ENCODE data around the gene TBCK. TPM values are rescaled to one million over a fixed set of nuclear protein-coding genes. Genes with fewer than 3 reads are reported as not detected.

TBCK gene
- total and polyA plus RNA-seq, 2 of the 8 experiments (the other 6 are each of a cell fraction or from before 2014, with no cell fraction given): 10.2 to 18.7 TPM

DNA sequence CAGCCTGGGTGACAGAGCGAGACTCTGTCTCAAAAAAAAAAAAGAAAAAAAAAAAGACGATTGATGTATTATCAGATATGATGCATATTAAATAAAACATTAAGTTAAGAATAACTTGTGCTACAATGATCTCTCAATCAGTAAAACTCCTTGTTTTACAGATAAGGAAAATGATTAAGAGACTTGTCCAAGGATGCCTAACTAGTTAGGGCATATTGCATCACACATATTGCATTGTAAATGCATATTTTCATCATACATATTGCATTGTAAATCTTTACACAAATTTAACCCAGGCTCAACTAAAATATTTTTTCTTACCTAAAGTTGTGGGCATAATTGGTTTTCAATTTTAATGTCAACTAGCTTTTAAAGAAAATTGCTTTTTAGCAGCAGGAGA is 26.3 kb downstream of the TBCK start (continued):
- TF ChIP-seq, protein P1, sequence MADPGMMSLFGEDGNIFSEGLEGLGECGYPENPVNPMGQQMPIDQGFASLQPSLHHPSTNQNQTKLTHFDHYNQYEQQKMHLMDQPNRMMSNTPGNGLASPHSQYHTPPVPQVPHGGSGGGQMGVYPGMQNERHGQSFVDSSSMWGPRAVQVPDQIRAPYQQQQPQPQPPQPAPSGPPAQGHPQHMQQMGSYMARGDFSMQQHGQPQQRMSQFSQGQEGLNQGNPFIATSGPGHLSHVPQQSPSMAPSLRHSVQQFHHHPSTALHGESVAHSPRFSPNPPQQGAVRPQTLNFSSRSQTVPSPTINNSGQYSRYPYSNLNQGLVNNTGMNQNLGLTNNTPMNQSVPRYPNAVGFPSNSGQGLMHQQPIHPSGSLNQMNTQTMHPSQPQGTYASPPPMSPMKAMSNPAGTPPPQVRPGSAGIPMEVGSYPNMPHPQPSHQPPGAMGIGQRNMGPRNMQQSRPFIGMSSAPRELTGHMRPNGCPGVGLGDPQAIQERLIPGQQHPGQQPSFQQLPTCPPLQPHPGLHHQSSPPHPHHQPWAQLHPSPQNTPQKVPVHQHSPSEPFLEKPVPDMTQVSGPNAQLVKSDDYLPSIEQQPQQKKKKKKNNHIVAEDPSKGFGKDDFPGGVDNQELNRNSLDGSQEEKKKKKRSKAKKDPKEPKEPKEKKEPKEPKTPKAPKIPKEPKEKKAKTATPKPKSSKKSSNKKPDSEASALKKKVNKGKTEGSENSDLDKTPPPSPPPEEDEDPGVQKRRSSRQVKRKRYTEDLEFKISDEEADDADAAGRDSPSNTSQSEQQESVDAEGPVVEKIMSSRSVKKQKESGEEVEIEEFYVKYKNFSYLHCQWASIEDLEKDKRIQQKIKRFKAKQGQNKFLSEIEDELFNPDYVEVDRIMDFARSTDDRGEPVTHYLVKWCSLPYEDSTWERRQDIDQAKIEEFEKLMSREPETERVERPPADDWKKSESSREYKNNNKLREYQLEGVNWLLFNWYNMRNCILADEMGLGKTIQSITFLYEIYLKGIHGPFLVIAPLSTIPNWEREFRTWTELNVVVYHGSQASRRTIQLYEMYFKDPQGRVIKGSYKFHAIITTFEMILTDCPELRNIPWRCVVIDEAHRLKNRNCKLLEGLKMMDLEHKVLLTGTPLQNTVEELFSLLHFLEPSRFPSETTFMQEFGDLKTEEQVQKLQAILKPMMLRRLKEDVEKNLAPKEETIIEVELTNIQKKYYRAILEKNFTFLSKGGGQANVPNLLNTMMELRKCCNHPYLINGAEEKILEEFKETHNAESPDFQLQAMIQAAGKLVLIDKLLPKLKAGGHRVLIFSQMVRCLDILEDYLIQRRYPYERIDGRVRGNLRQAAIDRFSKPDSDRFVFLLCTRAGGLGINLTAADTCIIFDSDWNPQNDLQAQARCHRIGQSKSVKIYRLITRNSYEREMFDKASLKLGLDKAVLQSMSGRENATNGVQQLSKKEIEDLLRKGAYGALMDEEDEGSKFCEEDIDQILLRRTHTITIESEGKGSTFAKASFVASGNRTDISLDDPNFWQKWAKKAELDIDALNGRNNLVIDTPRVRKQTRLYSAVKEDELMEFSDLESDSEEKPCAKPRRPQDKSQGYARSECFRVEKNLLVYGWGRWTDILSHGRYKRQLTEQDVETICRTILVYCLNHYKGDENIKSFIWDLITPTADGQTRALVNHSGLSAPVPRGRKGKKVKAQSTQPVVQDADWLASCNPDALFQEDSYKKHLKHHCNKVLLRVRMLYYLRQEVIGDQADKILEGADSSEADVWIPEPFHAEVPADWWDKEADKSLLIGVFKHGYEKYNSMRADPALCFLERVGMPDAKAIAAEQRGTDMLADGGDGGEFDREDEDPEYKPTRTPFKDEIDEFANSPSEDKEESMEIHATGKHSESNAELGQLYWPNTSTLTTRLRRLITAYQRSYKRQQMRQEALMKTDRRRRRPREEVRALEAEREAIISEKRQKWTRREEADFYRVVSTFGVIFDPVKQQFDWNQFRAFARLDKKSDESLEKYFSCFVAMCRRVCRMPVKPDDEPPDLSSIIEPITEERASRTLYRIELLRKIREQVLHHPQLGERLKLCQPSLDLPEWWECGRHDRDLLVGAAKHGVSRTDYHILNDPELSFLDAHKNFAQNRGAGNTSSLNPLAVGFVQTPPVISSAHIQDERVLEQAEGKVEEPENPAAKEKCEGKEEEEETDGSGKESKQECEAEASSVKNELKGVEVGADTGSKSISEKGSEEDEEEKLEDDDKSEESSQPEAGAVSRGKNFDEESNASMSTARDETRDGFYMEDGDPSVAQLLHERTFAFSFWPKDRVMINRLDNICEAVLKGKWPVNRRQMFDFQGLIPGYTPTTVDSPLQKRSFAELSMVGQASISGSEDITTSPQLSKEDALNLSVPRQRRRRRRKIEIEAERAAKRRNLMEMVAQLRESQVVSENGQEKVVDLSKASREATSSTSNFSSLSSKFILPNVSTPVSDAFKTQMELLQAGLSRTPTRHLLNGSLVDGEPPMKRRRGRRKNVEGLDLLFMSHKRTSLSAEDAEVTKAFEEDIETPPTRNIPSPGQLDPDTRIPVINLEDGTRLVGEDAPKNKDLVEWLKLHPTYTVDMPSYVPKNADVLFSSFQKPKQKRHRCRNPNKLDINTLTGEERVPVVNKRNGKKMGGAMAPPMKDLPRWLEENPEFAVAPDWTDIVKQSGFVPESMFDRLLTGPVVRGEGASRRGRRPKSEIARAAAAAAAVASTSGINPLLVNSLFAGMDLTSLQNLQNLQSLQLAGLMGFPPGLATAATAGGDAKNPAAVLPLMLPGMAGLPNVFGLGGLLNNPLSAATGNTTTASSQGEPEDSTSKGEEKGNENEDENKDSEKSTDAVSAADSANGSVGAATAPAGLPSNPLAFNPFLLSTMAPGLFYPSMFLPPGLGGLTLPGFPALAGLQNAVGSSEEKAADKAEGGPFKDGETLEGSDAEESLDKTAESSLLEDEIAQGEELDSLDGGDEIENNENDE (IDR thresholded peaks at IDR 0.05; ENCODE audit: insufficient replicate concordance, low read length): no peak
- TF ChIP-seq CBX8 (IDR thresholded peaks at IDR 0.05; ENCODE audit: borderline replicate concordance, low read depth, low read length) (no peak), POU5F1 (IDR thresholded peaks at IDR 0.05; ENCODE audit: low read depth, low read length) (no peak), CEBPB (IDR thresholded peaks at IDR 0.05; ENCODE audit: low read depth, low read length) (no peak), SRF (IDR thresholded peaks at IDR 0.05; ENCODE audit: low read depth, low read length) (no peak), YY1 (IDR thresholded peaks at IDR 0.05; ENCODE audit: low read depth, low read length) (no peak), SP1 (IDR thresholded peaks at IDR 0.05; ENCODE audit: low read depth, low read length) (no peak)
